MM.1S (cell line): ENCODE data around the gene MYO1B.

ENCODE experiments used
- CTCF ChIP-seq: fragments of 300-600 bp; sonication (generic); IDR thresholded peaks from 2 replicates; pipeline ENCODE4 v1.5.1; 2016; ENCODE audit warnings: antibody characterized with exemption, low read length, mixed read lengths
- EZH2 ChIP-seq: fragments of 300-600 bp; sonication (generic); optimal IDR thresholded peaks from 2 replicates; pipeline ENCODE3; 2017; ENCODE audit warnings: low read depth, mild to moderate bottlenecking, antibody characterized with exemption, low read length, mixed read lengths

GRCh38 chr2:191304939-191305875 is 60.0 kb downstream of the MYO1B start:
- TF ChIP-seq CTCF: no peak
- no peak for TF ChIP-seq EZH2
